Smooth muscle cell (in vitro differentiated cells): ENCODE results near the gene UBL7. TPM values are rescaled to one million over a fixed set of nuclear protein-coding genes. Genes with fewer than 3 reads are reported as not detected.

Experiments used
- DNase-seq: peaks from one replicate; lab custom pipeline; 2025; ENCODE audit not compliant: unreplicated experiment; lab: John Stamatoyannopoulos, UW
- H2AFZ ChIP-seq: fragments of 200-600 bp; sonication (generic); 2 replicates; pipeline ENCODE4 v1.6.0; 2016; ENCODE audit warnings: antibody characterized with exemption, low read depth, mild to moderate bottlenecking
- H3F3A ChIP-seq: fragments of 200-600 bp; sonication (generic); 2 replicates; pipeline ENCODE4 v1.6.0; 2017; ENCODE audit warnings: antibody characterized with exemption, low read depth
- H3K27ac ChIP-seq: fragments of 200-600 bp; sonication (generic); 2 replicates; pipeline ENCODE4 v1.5.1; 2016; ENCODE audit warnings: low read depth, mild to moderate bottlenecking
- H3K27me3 ChIP-seq: fragments of 200-600 bp; sonication (generic); 2 replicates; pipeline ENCODE4 v1.6.1; 2016; ENCODE audit warnings: low read depth, mild to moderate bottlenecking
- H3K36me3 ChIP-seq: fragments of 200-600 bp; sonication (generic); 2 replicates; pipeline ENCODE4 v1.5.1; 2016; ENCODE audit warnings: low read depth
- H3K4me1 ChIP-seq: fragments of 200-600 bp; sonication (generic); 2 replicates; pipeline ENCODE4 v1.5.1; 2016; ENCODE audit warnings: low read depth
- H3K4me2 ChIP-seq: fragments of 200-600 bp; sonication (generic); 2 replicates; pipeline ENCODE4 v1.6.0; 2016; ENCODE audit warnings: mild to moderate bottlenecking
- H3K4me3 ChIP-seq: fragments of 200-600 bp; sonication (generic); 2 replicates; pipeline ENCODE4 v1.5.1; 2016; ENCODE audit warnings: mild to moderate bottlenecking
- H3K79me2 ChIP-seq: fragments of 200-600 bp; sonication (generic); 2 replicates; pipeline ENCODE4 v1.6.0; 2016; ENCODE audit warnings: low read depth, mild to moderate bottlenecking
- H3K9ac ChIP-seq: fragments of 200-600 bp; sonication (generic); 2 replicates; pipeline ENCODE4 v1.6.0; 2016; ENCODE audit warnings: low read depth
- H3K9me3 ChIP-seq: fragments of 200-600 bp; sonication (generic); replicated peaks from 2 replicates; pipeline ENCODE4 v1.5.1; 2016; ENCODE audit warnings: low read depth
- H4K20me1 ChIP-seq: fragments of 200-600 bp; sonication (generic); 2 replicates; pipeline ENCODE4 v1.6.0; 2016; ENCODE audit warnings: low read depth
- WGBS: methylation state at CpG from one replicate; pipeline ENCODE4 v1.1.7; 2016; ENCODE audit warnings: low lambda C conversion rate; 5-methylcytosine and 5-hydroxymethylcytosine counted together
- polyA plus RNA-seq: library from polyadenylated mRNA; unstranded; fragments of >200 nt; fragmentation: Nextera tagmentation; extraction: Ambion mirVana; gene quantifications from 2 replicates; pipeline ENCODE4 v1.2.1, GENCODE V29; 2016
- total RNA-seq: library from RNA; depleted of rRNA; stranded (reverse); fragments of >200 nt; gene quantifications from 2 replicates; pipeline ENCODE4 v1.2.3, GENCODE V29; 2014
- TF ChIP-seq, protein P1 (sequence below): fragments of 200-600 bp; sonication (generic); IDR thresholded peaks from 2 replicates; pipeline ENCODE4 v1.5.1; 2017; ENCODE audit warnings: borderline replicate concordance, mild to moderate bottlenecking, antibody characterized with exemption; ENCODE audit not compliant: insufficient read depth, poor library complexity, severe bottlenecking

UBL7 gene
- total and polyA plus RNA-seq, 2 experiments from 2014 or later = 60.6 to 64.4 TPM

GRCh38 chr15:74451322-74451721 is 9.6 kb downstream of the UBL7 start:
- no peaks in the 10 kb centered on the region for H3K27me3 ChIP-seq
- no peak for DNase-seq
- H3K36me3 ChIP-seq = no peaks in the 10 kb centered on the region
- H3K9me3 ChIP-seq = no peaks in the 10 kb centered on the region
- no peak overlapping the region for H2AFZ ChIP-seq
- H4K20me1 ChIP-seq = no peaks in the 10 kb centered on the region
- TF ChIP-seq, protein P1, sequence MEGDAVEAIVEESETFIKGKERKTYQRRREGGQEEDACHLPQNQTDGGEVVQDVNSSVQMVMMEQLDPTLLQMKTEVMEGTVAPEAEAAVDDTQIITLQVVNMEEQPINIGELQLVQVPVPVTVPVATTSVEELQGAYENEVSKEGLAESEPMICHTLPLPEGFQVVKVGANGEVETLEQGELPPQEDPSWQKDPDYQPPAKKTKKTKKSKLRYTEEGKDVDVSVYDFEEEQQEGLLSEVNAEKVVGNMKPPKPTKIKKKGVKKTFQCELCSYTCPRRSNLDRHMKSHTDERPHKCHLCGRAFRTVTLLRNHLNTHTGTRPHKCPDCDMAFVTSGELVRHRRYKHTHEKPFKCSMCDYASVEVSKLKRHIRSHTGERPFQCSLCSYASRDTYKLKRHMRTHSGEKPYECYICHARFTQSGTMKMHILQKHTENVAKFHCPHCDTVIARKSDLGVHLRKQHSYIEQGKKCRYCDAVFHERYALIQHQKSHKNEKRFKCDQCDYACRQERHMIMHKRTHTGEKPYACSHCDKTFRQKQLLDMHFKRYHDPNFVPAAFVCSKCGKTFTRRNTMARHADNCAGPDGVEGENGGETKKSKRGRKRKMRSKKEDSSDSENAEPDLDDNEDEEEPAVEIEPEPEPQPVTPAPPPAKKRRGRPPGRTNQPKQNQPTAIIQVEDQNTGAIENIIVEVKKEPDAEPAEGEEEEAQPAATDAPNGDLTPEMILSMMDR = no peak
- no peak overlapping the region for H3K9ac ChIP-seq
- H3K27ac ChIP-seq = no peak overlapping the region
- H3K4me3 ChIP-seq = no peak overlapping the region
- peaks cover 11% of the 10 kb centered on the region for H3K4me1 ChIP-seq
- WGBS = 97% methylated on average over 2 of the region's 2 CpGs
- H3F3A ChIP-seq = peaks cover 13% of the 10 kb centered on the region
- no peak overlapping the region for H3K4me2 ChIP-seq
- H3K79me2 ChIP-seq = no peaks in the 10 kb centered on the region

- no peaks in the 10 kb centered on the region for H4K20me1 ChIP-seq
- H3K79me2 ChIP-seq = no peaks in the 10 kb centered on the region
- H3K27ac ChIP-seq = no peak overlapping the region
- peaks cover 13% of the 10 kb centered on the region for H3F3A ChIP-seq
- H3K4me3 ChIP-seq = no peak overlapping the region
- no peak overlapping the region for H2AFZ ChIP-seq
- H3K4me1 ChIP-seq = peaks cover 9% of the 10 kb centered on the region
- H3K27me3 ChIP-seq = no peaks in the 10 kb centered on the region
- TF ChIP-seq, protein P1 = no peak
- H3K9ac ChIP-seq = no peak overlapping the region
- no peaks in the 10 kb centered on the region for H3K36me3 ChIP-seq
- no peak for DNase-seq
- WGBS = 91% methylated on average over 12 of the region's 12 CpGs
- no peaks in the 10 kb centered on the region for H3K9me3 ChIP-seq
- H3K4me2 ChIP-seq = no peak overlapping the region
Measured at GRCh38 chr15:74449643-74450205, 11.2 kb downstream of the UBL7 start.

- 98% methylated on average over 7 of the region's 7 CpGs for WGBS
- Histone ChIP-seq H3K4me1 (peaks cover 4% of the 10 kb centered on the region), H3K4me3 (no peak overlapping the region), H3K27me3 (no peaks in the 10 kb centered on the region), H3K9me3 (no peaks in the 10 kb centered on the region), H2AFZ (no peak overlapping the region), H3K4me2 (no peak overlapping the region), H3K9ac (no peak overlapping the region), H3K36me3 (no peaks in the 10 kb centered on the region), H3K27ac (no peak overlapping the region), H4K20me1 (no peaks in the 10 kb centered on the region), H3F3A (peaks cover 13% of the 10 kb centered on the region), H3K79me2 (no peaks in the 10 kb centered on the region)
- TF ChIP-seq, protein P1 = no peak
- DNase-seq = no peak
Measured at GRCh38 chr15:74449095-74449494, 11.9 kb downstream of the UBL7 start.
